H1 (cell line): ENCODE measurements around the gene NIN. TPM values are rescaled to one million over a fixed set of nuclear protein-coding genes. Genes with fewer than 3 reads are reported as not detected.

ENCODE experiments used
- CTCF ChIA-PET: fragments of 300-600 bp; sonication (Branson Sonifier 250); formaldehyde crosslinking; loops from one replicate; lab custom pipeline; 2021; ENCODE audit not compliant: partially characterized antibody; lab: Charles Lee
- POLR2A ChIA-PET: fragments of 300-600 bp; sonication (Branson Sonifier 250); formaldehyde crosslinking; loops from one replicate; lab custom pipeline; 2021; ENCODE audit warnings: inconsistent platforms; ENCODE audit not compliant: partially characterized antibody; lab: Charles Lee
- DNase-seq, 2 experiments: peaks; one replicate each; pipeline versions ENCODE4 v3.0.0 to v3.0.0-alpha.2; 2010 to 2022; ENCODE audit warnings: low spot score in 2 of 2, low read depth in 1 of 2, mixed read lengths in 1 of 2
- FAIRE-seq: peaks from 2 replicates; lab custom pipeline; 2011; peaks lifted over from hg19 to GRCh38; lab: Jason Lieb, UNC
- H2AFZ ChIP-seq: 2 replicates; pipeline ENCODE4 v1.8.1; 2012; ENCODE audit warnings: low read length, inconsistent platforms
- H2AK5ac ChIP-seq: 2 replicates; pipeline ENCODE4 v1.6.1; 2013; ENCODE audit warnings: low read depth, low read length
- H2BK120ac ChIP-seq: replicated peaks from 2 replicates; pipeline ENCODE3; 2013; ENCODE audit warnings: low read depth, low read length, inconsistent platforms
- H2BK12ac ChIP-seq: 2 replicates; pipeline ENCODE4 v1.6.1; 2013; ENCODE audit warnings: low read depth, low read length
- H2BK15ac ChIP-seq: 2 replicates; pipeline ENCODE4 v1.6.1; 2013; ENCODE audit warnings: low read length
- H2BK20ac ChIP-seq: 2 replicates; pipeline ENCODE4 v1.6.1; 2013; ENCODE audit warnings: low read length
- H2BK5ac ChIP-seq: 2 replicates; pipeline ENCODE4 v1.6.1; 2013; ENCODE audit warnings: low read depth, low read length
- H3K14ac ChIP-seq: 2 replicates; pipeline ENCODE4 v1.6.1; 2013; ENCODE audit warnings: inconsistent platforms; ENCODE audit not compliant: insufficient read length
- H3K18ac ChIP-seq: 2 replicates; pipeline ENCODE4 v1.6.1; 2013; ENCODE audit warnings: low read length; ENCODE audit errors: extremely low read depth
- H3K23ac ChIP-seq: 2 replicates; pipeline ENCODE4 v1.6.1; 2013; ENCODE audit warnings: inconsistent platforms; ENCODE audit not compliant: insufficient read length
- H3K23me2 ChIP-seq: 2 replicates; pipeline ENCODE4 v1.6.1; 2013; ENCODE audit warnings: low read depth, low read length
- H3K27ac ChIP-seq: 2 replicates; pipeline ENCODE4 v1.6.1; 2011; ENCODE audit warnings: low read depth, low read length, inconsistent platforms
- H3K27me3 ChIP-seq, 4 experiments: replicated peaks in 1 of 4; 1 replicate in 1 of 4; 2 replicates in 3 of 4; pipeline versions ENCODE4 v1.6.1 to v1.8.1; 2011 to 2013; ENCODE audit warnings: low read length in 3 of 4, mild to moderate bottlenecking in 3 of 4, inconsistent platforms in 2 of 4, mixed read lengths in 2 of 4, moderate library complexity in 1 of 4; ENCODE audit not compliant: control insufficient read depth in 3 of 4, insufficient read depth in 3 of 4; ENCODE audit errors: extremely low read depth in 1 of 4
- H3K36me3 ChIP-seq, 4 experiments: 2 replicates each; pipeline versions ENCODE4 v1.6.1 to v1.8.1; 2011 to 2013; ENCODE audit warnings: mild to moderate bottlenecking in 4 of 4, low read length in 3 of 4, moderate library complexity in 2 of 4, control low read depth in 1 of 4, inconsistent platforms in 1 of 4; ENCODE audit not compliant: insufficient read depth in 4 of 4, control insufficient read depth in 2 of 4
- H3K4ac ChIP-seq: replicated peaks from 2 replicates; pipeline ENCODE3; 2013; ENCODE audit warnings: low read length, low read depth, mixed read lengths, inconsistent platforms; ENCODE audit not compliant: insufficient read length
- H3K4me1 ChIP-seq, 4 experiments: replicated peaks in 1 of 4; 1 replicate in 1 of 4; 2 replicates in 3 of 4; pipeline versions ENCODE4 v1.6.1 to v1.8.1; 2011 to 2013; ENCODE audit warnings: low read length in 3 of 4, inconsistent platforms in 2 of 4, mixed read lengths in 1 of 4; ENCODE audit not compliant: insufficient read depth in 4 of 4, control insufficient read depth in 3 of 4
- H3K4me2 ChIP-seq, 2 experiments: 2 replicates each; pipeline versions ENCODE4 v1.6.1 to v1.8.1; 2011 to 2013; ENCODE audit warnings: low read depth in 2 of 2, low read length in 2 of 2, control low read depth in 1 of 2, inconsistent platforms in 1 of 2, mild to moderate bottlenecking in 1 of 2; ENCODE audit not compliant: insufficient read depth in 1 of 2
- H3K4me3 ChIP-seq, 4 experiments: fragments of 200-600, 300-600 bp in 1 of 4; sonication (generic), shearing (Covaris generic), sonication (Bioruptor Twin) in 1 of 4; 2 replicates each; pipeline versions ENCODE4 v1.5.1 to v1.8.1; 2011 to 2016; ENCODE audit warnings: low read length in 4 of 4, low read depth in 3 of 4, control low read depth in 2 of 4, inconsistent platforms in 2 of 4, mild to moderate bottlenecking in 2 of 4, mixed read lengths in 1 of 4, moderate library complexity in 1 of 4; ENCODE audit not compliant: insufficient read depth in 2 of 4; ENCODE audit errors: extremely low read depth in 1 of 4
- H3K56ac ChIP-seq: replicated peaks from 2 replicates; pipeline ENCODE3; 2013; ENCODE audit warnings: low read depth, mild to moderate bottlenecking, mixed read lengths, low read length, inconsistent platforms; ENCODE audit not compliant: insufficient read length
- H3K79me1 ChIP-seq: 2 replicates; pipeline ENCODE4 v1.6.1; 2013; ENCODE audit warnings: low read depth, low read length, control low read depth
- H3K79me2 ChIP-seq, 2 experiments: 2 replicates each; pipeline versions ENCODE4 v1.6.1 to v1.8.1; 2012 to 2013; ENCODE audit warnings: low read length in 2 of 2, mild to moderate bottlenecking in 2 of 2, inconsistent platforms in 1 of 2; ENCODE audit not compliant: insufficient read depth in 2 of 2, control insufficient read depth in 1 of 2
- H3K9ac ChIP-seq, 4 experiments: replicated peaks in 1 of 4; 1 replicate in 1 of 4; 2 replicates in 3 of 4; pipeline versions ENCODE4 v1.6.1 to v1.8.1; 2011 to 2013; ENCODE audit warnings: low read depth in 3 of 4, low read length in 3 of 4, control low read depth in 2 of 4, mild to moderate bottlenecking in 2 of 4, moderate library complexity in 2 of 4, inconsistent platforms in 1 of 4; ENCODE audit errors: extremely low read depth in 1 of 4
- H3K9me3 ChIP-seq, 2 experiments: 2 replicates each; pipeline versions ENCODE4 v1.6.1 to v1.8.1; 2012 to 2013; ENCODE audit warnings: mild to moderate bottlenecking in 2 of 2, moderate library complexity in 2 of 2, control low read depth in 1 of 2, inconsistent platforms in 1 of 2, low read depth in 1 of 2, low read length in 1 of 2, mixed read lengths in 1 of 2; ENCODE audit not compliant: insufficient read depth in 2 of 2
- H4K20me1 ChIP-seq, 2 experiments: replicated peaks in 1 of 2; 2 replicates each; pipeline versions ENCODE3 to v1.8.1; 2011 to 2013; ENCODE audit warnings: inconsistent platforms in 2 of 2, low read length in 2 of 2, mild to moderate bottlenecking in 1 of 2; ENCODE audit not compliant: insufficient read depth in 2 of 2, control insufficient read depth in 1 of 2
- H4K5ac ChIP-seq: 2 replicates; pipeline ENCODE4 v1.6.1; 2013; ENCODE audit warnings: low read length, low read depth, mixed read lengths, inconsistent platforms; ENCODE audit not compliant: insufficient read length
- H4K8ac ChIP-seq: 2 replicates; pipeline ENCODE4 v1.8.0; 2013; ENCODE audit warnings: mild to moderate bottlenecking, moderate library complexity, low read length, inconsistent platforms; ENCODE audit not compliant: insufficient read depth; ENCODE audit errors: extremely low read depth
- H4K91ac ChIP-seq: replicated peaks from 2 replicates; pipeline ENCODE3; 2013; ENCODE audit warnings: low read length, mixed read lengths, inconsistent platforms; ENCODE audit not compliant: insufficient read length
- CREB1 ChIP-seq: IDR thresholded peaks from 2 replicates; pipeline ENCODE4 v1.6.1; 2012; ENCODE audit warnings: inconsistent platforms
- JUND ChIP-seq: IDR thresholded peaks from 2 replicates; pipeline ENCODE4 v1.6.1; 2011; ENCODE audit warnings: mild to moderate bottlenecking, improper control_type of control experiment, low read length
- KDM4A ChIP-seq: IDR thresholded peaks from one replicate; pipeline ENCODE4 v1.7.1; 2012; ENCODE audit warnings: low read depth, mild to moderate bottlenecking, moderate library complexity, low read length, inconsistent platforms; ENCODE audit not compliant: severe bottlenecking
- KDM5A ChIP-seq: fragments of 200-600 bp; IDR thresholded peaks from 2 replicates; pipeline ENCODE4 v1.7.1; 2012; ENCODE audit warnings: mild to moderate bottlenecking, low read length, inconsistent platforms, mixed read lengths
- POLR2AphosphoS5 ChIP-seq: IDR thresholded peaks from 2 replicates; pipeline ENCODE4 v1.6.1; 2011; ENCODE audit warnings: low read depth, low read length
- RAD21 ChIP-seq, 2 experiments: IDR thresholded peaks in 1 of 2; conservative IDR thresholded peaks in 1 of 2; 2 replicates each; pipeline ENCODE4 v1.6.1; 2011; ENCODE audit warnings: low read depth in 2 of 2, low read length in 2 of 2, improper control_type of control experiment in 1 of 2, inconsistent platforms in 1 of 2, mild to moderate bottlenecking in 1 of 2, moderate library complexity in 1 of 2
- RBBP5 ChIP-seq: IDR thresholded peaks from 2 replicates; pipeline ENCODE4 v1.7.1; 2012; ENCODE audit warnings: low read depth, mild to moderate bottlenecking, inconsistent platforms, low read length, moderate library complexity, borderline replicate concordance
- RXRA ChIP-seq: IDR thresholded peaks from 2 replicates; pipeline ENCODE4 v1.6.1; 2011; ENCODE audit warnings: low read depth, mild to moderate bottlenecking, low read length, moderate library complexity; ENCODE audit not compliant: insufficient read depth
- SAP30 ChIP-seq: fragments of 300-600 bp; sonication (generic); IDR thresholded peaks from 2 replicates; pipeline ENCODE4 v1.7.1; 2012; ENCODE audit warnings: low read length, moderate library complexity, mild to moderate bottlenecking, inconsistent platforms; ENCODE audit not compliant: insufficient read depth, insufficient replicate concordance
- SIN3A ChIP-seq, 2 experiments: IDR thresholded peaks in 1 of 2; conservative IDR thresholded peaks in 1 of 2; 2 replicates each; pipeline ENCODE4 v1.6.1; 2011 to 2012; ENCODE audit warnings: low read length in 2 of 2, improper control_type of control experiment in 1 of 2, low read depth in 1 of 2, mild to moderate bottlenecking in 1 of 2
- SIX5 ChIP-seq: IDR thresholded peaks from 2 replicates; pipeline ENCODE4 v1.6.1; 2011; ENCODE audit warnings: mild to moderate bottlenecking, low read depth, low read length
- SP2 ChIP-seq: IDR thresholded peaks from 2 replicates; pipeline ENCODE4 v1.6.1; 2012; ENCODE audit warnings: mild to moderate bottlenecking, low read length, inconsistent platforms
- SRF ChIP-seq: IDR thresholded peaks from 2 replicates; pipeline ENCODE4 v1.6.1; 2011; ENCODE audit warnings: mild to moderate bottlenecking, low read depth, low read length, moderate library complexity
- SUZ12 ChIP-seq: fragments of 200-600 bp; sonication (generic); IDR thresholded peaks from 2 replicates; pipeline ENCODE4 v1.6.1; 2012; ENCODE audit warnings: mild to moderate bottlenecking, inconsistent platforms, low read length, moderate library complexity, mixed read lengths
- WGBS, 2 experiments: shearing (Covaris generic) in 1 of 2; methylation state at CpG; one replicate each; pipeline versions ENCODE4 v1.1.6 to v1.1.7; 2013 to 2015; ENCODE audit warnings: low lambda C conversion rate in 2 of 2, mixed read lengths in 2 of 2, inconsistent platforms in 1 of 2, low coverage in 1 of 2, missing lambda C conversion rate in 1 of 2; ENCODE audit not compliant: insufficient replicate concordance in 2 of 2, insufficient coverage in 1 of 2, insufficient read length in 1 of 2; ENCODE audit errors: extremely low coverage in 1 of 2, missing lambda C conversion rate in 1 of 2; 5-methylcytosine and 5-hydroxymethylcytosine counted together
- polyA plus RNA-seq, 7 experiments: library from polyadenylated mRNA; depleted of rRNA in 3 of 7; stranded (reverse) in 5 of 7; unstranded in 2 of 7; fragments of >200 nt in 5 of 7; fragments of 200-250 nt in 2 of 7; gene quantifications; 1 replicate in 5 of 7; 2 replicates in 1 of 7; 4 replicates in 1 of 7; pipeline versions ENCODE4 v1.2.1 to v1.2.3, GENCODE V29; 2011 to 2013; ENCODE audit warnings: missing spikeins in 2 of 7, mixed read lengths in 2 of 7
- total RNA-seq: library from RNA; stranded (reverse); fragmentation: NEBNext Ultra II Directional; extraction: Animal tissue kit (Norgen Biotek cat#: 25700); gene quantifications from 2 replicates; pipeline ENCODE4 v1.2.1, GENCODE V29; 2021

The NIN gene
- total and polyA plus RNA-seq, 2 of the 8 experiments (the other 6 are each of a cell fraction or from before 2014, with no cell fraction given): 3.2 to 21.3 TPM

- H2BK20ac ChIP-seq: no peak overlapping the region
- no peak overlapping the region for H2BK5ac ChIP-seq
- H4K8ac ChIP-seq: no peak overlapping the region; the same call in 1 of the 2 replicates
- H3K36me3 ChIP-seq: no peaks in the 10 kb centered on the region
- peak overlapping the region; percentile 66 for H2AFZ ChIP-seq
- no peak overlapping the region for H3K4ac ChIP-seq
- H3K4me3 ChIP-seq: no peak overlapping the region
- H3K18ac ChIP-seq: no peak overlapping the region
- no peaks in the 10 kb centered on the region for H3K9me3 ChIP-seq
- no peak overlapping the region for H3K27ac ChIP-seq
- no peaks in the 10 kb centered on the region for H3K79me1 ChIP-seq
- no peak for DNase-seq
- ChIA-PET CTCF (interaction anchor here (0.7 to 3.6 kb wide), 9 partner anchors 10 to 385 kb away, joined by 3 to 17 read pairs (median 3); no protein-coding TSS in a partner anchor), POLR2A (interaction anchor here (0.5 kb wide), 1 partner anchor 596 kb away, joined by 3 read pairs; no protein-coding TSS in a partner anchor)
- H3K9ac ChIP-seq: no peak overlapping the region
- WGBS, 2 experiments: 93% methylated on average over 25 of the region's 26 CpGs; no CpG with 5 or more reads in 1 of the 2 experiments
- FAIRE-seq: no peak
- H4K5ac ChIP-seq: no peak overlapping the region
- no peak overlapping the region for H2BK12ac ChIP-seq
- no peak overlapping the region for H2BK120ac ChIP-seq
- peaks cover 1% of the 10 kb centered on the region; the same call in 1 of the 2 replicates for H3K23me2 ChIP-seq
- H2BK15ac ChIP-seq: no peak overlapping the region
- H3K56ac ChIP-seq: no peak overlapping the region
- no peak overlapping the region for H4K91ac ChIP-seq
- H4K20me1 ChIP-seq: no peaks in the 10 kb centered on the region
- H3K4me2 ChIP-seq: no peak overlapping the region
- no peak overlapping the region for H3K23ac ChIP-seq
- no peaks in the 10 kb centered on the region for H3K79me2 ChIP-seq
- H2AK5ac ChIP-seq: no peak overlapping the region
- no peak overlapping the region for H3K14ac ChIP-seq
- H3K4me1 ChIP-seq: no peaks in the 10 kb centered on the region; a peak in 1 of 7 replicates
- H3K27me3 ChIP-seq: no peaks in the 10 kb centered on the region
- TF ChIP-seq SIN3A (conservative IDR thresholded peaks at IDR 0.05 in 1 of 2, IDR thresholded peaks at IDR 0.05 in 1 of 2; ENCODE audit: low read depth in 1 of 2, low read length in 2 of 2) (no peak), KDM5A (no peak), SUZ12 (no peak), POLR2AphosphoS5 (no peak), KDM4A (no peak), SIX5 (no peak), RBBP5 (no peak), SAP30 (no peak), SRF (no peak), SP2 (no peak), CREB1 (no peak), RAD21 (IDR thresholded peaks at IDR 0.05 in 1 of 2, conservative IDR thresholded peaks at IDR 0.05 in 1 of 2; ENCODE audit: low read depth in 2 of 2, low read length in 2 of 2) (no peak), JUND (no peak), RXRA (no peak)
Observed at GRCh38 chr14:50704454-50705010, 126.4 kb downstream of the NIN start.
